ENCODE data around the gene CD14. TPM values are rescaled to one million over a fixed set of nuclear protein-coding genes. Genes with fewer than 3 reads are reported as not detected.

The CD14 gene
- total RNA-seq, 1 experiment from 2014 or later, result 0.63 TPM

- TF ChIP-seq CTCF (IDR thresholded peaks at IDR 0.05) (no peak), NR2C2 (CRISPR knock-in tag; IDR thresholded peaks at IDR 0.05) (no peak), ZNF138 (CRISPR knock-in tag; conservative IDR thresholded peaks at IDR 0.05) (no peak), STAT6 (CRISPR knock-in tag; conservative IDR thresholded peaks at IDR 0.05; ENCODE audit: low read depth) (no peak), ZNF263 (CRISPR knock-in tag; IDR thresholded peaks at IDR 0.05; ENCODE audit: low read depth) (no peak), AR (CRISPR knock-in tag; IDR thresholded peaks at IDR 0.05) (no peak), NR3C1 (CRISPR knock-in tag; conservative IDR thresholded peaks at IDR 0.05; ENCODE audit: low read depth) (no peak), ZNF416 (CRISPR knock-in tag; IDR thresholded peaks at IDR 0.05) (no peak), NFYB (CRISPR knock-in tag; conservative IDR thresholded peaks at IDR 0.05; ENCODE audit: low read depth) (no peak), AFF4 (CRISPR knock-in tag; IDR thresholded peaks at IDR 0.05; ENCODE audit: borderline replicate concordance) (no peak), JAZF1 (CRISPR knock-in tag; IDR thresholded peaks at IDR 0.05) (no peak), MLX (CRISPR knock-in tag; IDR thresholded peaks at IDR 0.05) (no peak)
- Mint-ChIP-seq H3K9me3 (peaks cover 25% of the 10 kb centered on the region), H3K4me3 (no peak overlapping the region), H3K27me3 (ENCODE audit: low read depth) (peaks cover 32% of the 10 kb centered on the region), H3K27ac (no peak overlapping the region), H3K4me1 (peaks cover 11% of the 10 kb centered on the region), H3K36me3 (peaks cover 9% of the 10 kb centered on the region; the same call in 1 of the 2 replicates)
- no peak for DNase-seq (ENCODE audit: low spot score)
- ATAC-seq, result no peak
- ChIA-PET CTCF (interaction anchor here (0.7 to 2.1 kb wide), 11 partner anchors 10 to 389 kb away, joined by 3 to 20 read pairs (median 4); partner anchors contain the start of genes APBB3, EIF4EBP3, IK and NDUFA2), POLR2A (interaction anchor here (0.8 kb wide), 1 partner anchor 77 kb away, joined by 3 read pairs; the partner anchor contains the start of gene SRA1)
Measured at GRCh38 chr5:140634103-140634502, 1.1 kb upstream of the CD14 start.

GRCh38 chr5:140633501-140633900, 526 bp upstream of the CD14 start:
- Mint-ChIP-seq H3K36me3 (peaks cover 10% of the 10 kb centered on the region; the same call in 1 of the 2 replicates), H3K4me3 (no peak overlapping the region), H3K27me3 (ENCODE audit: low read depth) (peaks cover 32% of the 10 kb centered on the region), H3K27ac (no peak overlapping the region), H3K9me3 (peaks cover 25% of the 10 kb centered on the region), H3K4me1 (peaks cover 6% of the 10 kb centered on the region)
- ChIA-PET CTCF (no interaction called here), POLR2A (no interaction called here)
- ATAC-seq (no peak), DNase-seq (ENCODE audit: low spot score) (no peak)
- TF ChIP-seq TCF7 (CRISPR knock-in tag; IDR thresholded peaks at IDR 0.05; ENCODE audit: low read depth), result no peak
- no peak for TF ChIP-seq PRRX2 (CRISPR knock-in tag; IDR thresholded peaks at IDR 0.05)
- TF ChIP-seq NR1H2 (CRISPR knock-in tag; IDR thresholded peaks at IDR 0.05), result no peak
- no peak for TF ChIP-seq GABPB1 (CRISPR knock-in tag; IDR thresholded peaks at IDR 0.05)
- TF ChIP-seq ZNF219 (CRISPR knock-in tag; IDR thresholded peaks at IDR 0.05; ENCODE audit: borderline replicate concordance), result no peak
- no peak for TF ChIP-seq MYBL2 (CRISPR knock-in tag; IDR thresholded peaks at IDR 0.05)
- no peak for TF ChIP-seq ZBTB43 (CRISPR knock-in tag; IDR thresholded peaks at IDR 0.05)

Measured in WTC11 (cell line).